ENCODE data around the gene GPR161. TPM values are rescaled to one million over a fixed set of nuclear protein-coding genes. Genes with fewer than 3 reads are reported as not detected.
A peak's percentile ranks its signal among the peaks of the same experiment; 100 is the strongest.

Gene GPR161
- polyA plus RNA-seq, 1 donor, result 7.7 TPM

- WGBS (ENCODE audit: insufficient coverage, low lambda C conversion rate), result 50% methylated on average over 1 of the region's 14 CpGs
- Histone ChIP-seq H3K27me3 (ENCODE audit: control insufficient read depth, insufficient read depth, low read length) (no peaks in the 10 kb centered on the region), H3K9me3 (ENCODE audit: control insufficient read depth, low read depth, low read length) (no peaks in the 10 kb centered on the region), H3K4me3 (ENCODE audit: low read length) (no peak overlapping the region), H3K27ac (ENCODE audit: low read length) (peak overlapping the region; percentile 18), H3K36me3 (ENCODE audit: control insufficient read depth, insufficient read depth, low read length) (peaks cover 6% of the 10 kb centered on the region), H3K4me1 (ENCODE audit: control insufficient read depth, insufficient read depth, low read length) (peaks cover 21% of the 10 kb centered on the region)
- peak; percentile 31 to 53 for DNase-seq
Observed at GRCh38 chr1:168088511-168089325, 48.0 kb downstream of the GPR161 start.

GRCh38 chr1:168087696-168088095 lies 49.0 kb downstream of the GPR161 start:
- peaks cover 21% of the 10 kb centered on the region for H3K4me1 ChIP-seq (ENCODE audit: control insufficient read depth, insufficient read depth, low read length)
- no peak overlapping the region for H3K27ac ChIP-seq (ENCODE audit: low read length)
- WGBS (ENCODE audit: insufficient coverage, low lambda C conversion rate), result 80% methylated on average over 1 of the region's 10 CpGs

GRCh38 chr1:168086438-168086837 lies 50.3 kb downstream of the GPR161 start:
- no peak overlapping the region for H3K27ac ChIP-seq (ENCODE audit: low read length)
- WGBS (ENCODE audit: insufficient coverage, low lambda C conversion rate), result no CpG with 5 or more reads among the region's 2 CpGs
- H3K4me1 ChIP-seq (ENCODE audit: control insufficient read depth, insufficient read depth, low read length), result peaks cover 21% of the 10 kb centered on the region
- no peak overlapping the region for H3K4me3 ChIP-seq (ENCODE audit: low read length)
- peaks cover 10% of the 10 kb centered on the region for H3K36me3 ChIP-seq (ENCODE audit: control insufficient read depth, insufficient read depth, low read length)
- no peaks in the 10 kb centered on the region for H3K27me3 ChIP-seq (ENCODE audit: control insufficient read depth, insufficient read depth, low read length)
- no peaks in the 10 kb centered on the region for H3K9me3 ChIP-seq (ENCODE audit: control insufficient read depth, low read depth, low read length)
- DNase-seq, result no peak

More at GRCh38 chr1:168087696-168088095, 49.0 kb downstream of the GPR161 start:
- H3K9me3 ChIP-seq (ENCODE audit: control insufficient read depth, low read depth, low read length), result no peaks in the 10 kb centered on the region
- no peaks in the 10 kb centered on the region for H3K27me3 ChIP-seq (ENCODE audit: control insufficient read depth, insufficient read depth, low read length)
- peaks cover 10% of the 10 kb centered on the region for H3K36me3 ChIP-seq (ENCODE audit: control insufficient read depth, insufficient read depth, low read length)
- H3K4me3 ChIP-seq (ENCODE audit: low read length), result no peak overlapping the region
- no peak for DNase-seq

GRCh38 chr1:168085401-168085872 lies 51.3 kb downstream of the GPR161 start:
- Histone ChIP-seq H3K9me3 (ENCODE audit: control insufficient read depth, low read depth, low read length) (no peaks in the 10 kb centered on the region), H3K36me3 (ENCODE audit: control insufficient read depth, insufficient read depth, low read length) (peaks cover 10% of the 10 kb centered on the region), H3K27ac (ENCODE audit: low read length) (no peak overlapping the region), H3K27me3 (ENCODE audit: control insufficient read depth, insufficient read depth, low read length) (no peaks in the 10 kb centered on the region), H3K4me3 (ENCODE audit: low read length) (no peak overlapping the region), H3K4me1 (ENCODE audit: control insufficient read depth, insufficient read depth, low read length) (peaks cover 21% of the 10 kb centered on the region)
- peak in 1 of 2 donors; percentile 15 for DNase-seq
- whole genome bisulfite sequencing (ENCODE audit: insufficient coverage, low lambda C conversion rate), result no CpG with 5 or more reads among the region's 16 CpGs

GRCh38 chr1:168084396-168085231 lies 52.1 kb downstream of the GPR161 start:
- Histone ChIP-seq H3K27me3 (ENCODE audit: control insufficient read depth, insufficient read depth, low read length) (no peaks in the 10 kb centered on the region), H3K27ac (ENCODE audit: low read length) (no peak overlapping the region), H3K36me3 (ENCODE audit: control insufficient read depth, insufficient read depth, low read length) (peaks cover 10% of the 10 kb centered on the region), H3K9me3 (ENCODE audit: control insufficient read depth, low read depth, low read length) (no peaks in the 10 kb centered on the region), H3K4me3 (ENCODE audit: low read length) (no peak overlapping the region), H3K4me1 (ENCODE audit: control insufficient read depth, insufficient read depth, low read length) (peaks cover 18% of the 10 kb centered on the region)
- DNase-seq, result peak; percentile 21 to 46
- WGBS (ENCODE audit: insufficient coverage, low lambda C conversion rate), result no CpG with 5 or more reads among the region's 13 CpGs

- WGBS (ENCODE audit: insufficient coverage, low lambda C conversion rate), result 90% methylated on average over 3 of the region's 7 CpGs
- Histone ChIP-seq H3K36me3 (ENCODE audit: control insufficient read depth, insufficient read depth, low read length) (peaks cover 14% of the 10 kb centered on the region), H3K4me1 (ENCODE audit: control insufficient read depth, insufficient read depth, low read length) (peaks cover 9% of the 10 kb centered on the region), H3K9me3 (ENCODE audit: control insufficient read depth, low read depth, low read length) (no peaks in the 10 kb centered on the region), H3K27me3 (ENCODE audit: control insufficient read depth, insufficient read depth, low read length) (no peaks in the 10 kb centered on the region), H3K4me3 (ENCODE audit: low read length) (no peak overlapping the region), H3K27ac (ENCODE audit: low read length) (no peak overlapping the region)
- DNase-seq, result no peak
Observed at GRCh38 chr1:168083456-168084325, 53.0 kb downstream of the GPR161 start.

GRCh38 chr1:168082008-168082876 lies 54.5 kb downstream of the GPR161 start:
- H3K36me3 ChIP-seq (ENCODE audit: control insufficient read depth, insufficient read depth, low read length), result peaks cover 23% of the 10 kb centered on the region
- no peaks in the 10 kb centered on the region for H3K9me3 ChIP-seq (ENCODE audit: control insufficient read depth, low read depth, low read length)
- peaks cover 3% of the 10 kb centered on the region for H3K4me1 ChIP-seq (ENCODE audit: control insufficient read depth, insufficient read depth, low read length)
- DNase-seq, result peak; percentile 51 to 60
- H3K4me3 ChIP-seq (ENCODE audit: low read length), result no peak overlapping the region
- no CpG with 5 or more reads among the region's 8 CpGs for WGBS (ENCODE audit: insufficient coverage, low lambda C conversion rate)
- no peak overlapping the region for H3K27ac ChIP-seq (ENCODE audit: low read length)
- no peaks in the 10 kb centered on the region for H3K27me3 ChIP-seq (ENCODE audit: control insufficient read depth, insufficient read depth, low read length)

GRCh38 chr1:168081373-168082007 lies 55.2 kb downstream of the GPR161 start:
- Histone ChIP-seq H3K27ac (ENCODE audit: low read length) (no peak overlapping the region), H3K4me1 (ENCODE audit: control insufficient read depth, insufficient read depth, low read length) (peaks cover 3% of the 10 kb centered on the region), H3K4me3 (ENCODE audit: low read length) (no peak overlapping the region), H3K36me3 (ENCODE audit: control insufficient read depth, insufficient read depth, low read length) (peaks cover 28% of the 10 kb centered on the region), H3K9me3 (ENCODE audit: control insufficient read depth, low read depth, low read length) (no peaks in the 10 kb centered on the region), H3K27me3 (ENCODE audit: control insufficient read depth, insufficient read depth, low read length) (no peaks in the 10 kb centered on the region)
- WGBS (ENCODE audit: insufficient coverage, low lambda C conversion rate), result 80% methylated on average over 1 of the region's 4 CpGs
- no peak for DNase-seq

- Histone ChIP-seq H3K36me3 (ENCODE audit: control insufficient read depth, insufficient read depth, low read length) (peaks cover 37% of the 10 kb centered on the region), H3K4me1 (ENCODE audit: control insufficient read depth, insufficient read depth, low read length) (peaks cover under 1% of the 10 kb centered on the region), H3K27me3 (ENCODE audit: control insufficient read depth, insufficient read depth, low read length) (no peaks in the 10 kb centered on the region), H3K4me3 (ENCODE audit: low read length) (no peak overlapping the region), H3K9me3 (ENCODE audit: control insufficient read depth, low read depth, low read length) (no peaks in the 10 kb centered on the region), H3K27ac (ENCODE audit: low read length) (no peak overlapping the region)
- no peak for DNase-seq
Observed at GRCh38 chr1:168079761-168080160, 57.0 kb downstream of the GPR161 start.

Data from large intestine (tissue), 3 donors.